ENCODE measurements around the gene ARHGAP42.
"Not testable (repeated sequence)": the region's sequence is repeated elsewhere in the genome, so short reads cannot be mapped to it uniquely, and the experiment has no call there.

ARHGAP42 gene

DNA sequence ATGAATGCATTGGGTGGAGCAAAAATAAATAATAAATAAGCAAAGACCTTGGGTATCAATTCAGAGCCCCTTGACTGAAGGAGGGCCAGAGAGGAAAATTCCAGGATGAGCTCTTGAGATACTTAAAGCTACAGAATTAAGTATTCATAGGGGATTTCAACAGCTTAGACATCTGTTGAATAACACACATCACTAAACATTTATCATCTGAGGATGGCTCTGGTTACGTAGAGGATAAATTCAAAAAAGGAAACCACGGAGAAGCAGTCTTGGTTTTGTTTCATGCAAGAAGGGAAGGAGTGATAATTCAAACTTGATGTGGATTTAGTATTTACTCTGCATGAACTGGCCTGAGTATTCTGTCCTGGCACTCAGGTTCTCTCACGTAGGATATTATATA, 29.8 kb downstream of the ARHGAP42 start:
- in situ Hi-C loops (cut with HindIII; ENCODE audit: low sequenced_read_pairs), result no loop called here

DNA sequence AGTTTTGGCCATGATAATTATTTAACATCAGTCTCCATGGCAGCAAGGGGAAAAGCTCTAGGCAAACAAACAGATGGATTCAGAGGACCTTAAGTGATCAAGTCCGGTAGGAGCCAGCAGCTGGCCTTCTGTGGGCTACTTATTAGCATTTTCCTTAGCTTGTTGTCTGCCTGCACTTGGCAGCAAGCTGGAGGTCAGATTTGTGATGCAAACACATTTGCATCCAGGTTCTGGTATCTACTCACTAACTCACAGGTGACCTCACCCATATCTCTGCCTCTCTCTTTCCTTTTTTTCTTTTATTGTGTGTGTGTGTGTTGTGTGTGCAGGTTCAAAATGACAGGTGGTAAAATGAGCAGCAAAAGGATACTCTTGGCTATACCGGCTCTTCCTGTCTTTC, 32.3 kb downstream of the ARHGAP42 start:
- in situ Hi-C loops (cut with HindIII; ENCODE audit: low sequenced_read_pairs), result no loop called here

DNA sequence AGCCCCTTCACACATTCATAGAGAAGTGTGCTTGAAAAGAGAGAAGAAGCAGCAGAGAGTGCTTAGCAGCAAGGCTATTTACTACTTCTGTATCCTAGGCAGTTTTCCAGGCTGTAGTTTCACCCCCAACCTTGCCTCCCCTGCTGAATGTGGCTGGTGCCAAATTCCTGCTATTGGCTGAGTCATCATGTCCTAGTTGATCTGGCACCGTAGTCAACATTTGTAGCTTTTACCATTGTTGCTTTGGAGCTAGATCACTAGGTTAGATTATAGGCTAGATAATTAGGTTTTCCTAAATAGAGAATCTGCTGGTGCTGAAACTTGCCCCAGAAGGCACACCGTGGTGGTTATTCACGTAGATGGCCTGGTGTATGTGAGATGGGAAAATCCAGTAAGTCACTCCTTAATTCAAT, 32.7 kb downstream of the ARHGAP42 start:
- in situ Hi-C loops (cut with HindIII; ENCODE audit: low sequenced_read_pairs), result no loop called here

DNA sequence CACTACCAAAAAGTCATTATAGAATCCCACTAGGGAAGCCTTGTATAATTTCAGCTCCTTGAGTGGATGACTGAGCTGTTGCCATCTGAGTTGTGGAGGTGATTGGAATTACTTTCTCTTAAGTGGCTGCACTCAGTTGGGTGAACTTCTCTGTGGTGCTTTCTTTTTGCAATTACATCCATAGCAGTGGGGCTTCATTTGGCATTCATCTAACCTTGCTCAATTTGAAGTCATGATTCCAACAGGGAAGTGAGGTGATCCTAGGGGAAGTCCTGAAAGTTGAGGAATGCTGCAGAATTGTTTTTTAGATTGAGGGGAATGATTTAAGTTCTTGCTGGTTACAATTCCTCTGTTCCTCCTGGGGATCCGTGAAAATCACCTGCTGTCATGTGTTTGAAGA, 39.6 kb downstream of the ARHGAP42 start:
- in situ Hi-C loops (cut with HindIII; ENCODE audit: low sequenced_read_pairs), result no loop called here

DNA sequence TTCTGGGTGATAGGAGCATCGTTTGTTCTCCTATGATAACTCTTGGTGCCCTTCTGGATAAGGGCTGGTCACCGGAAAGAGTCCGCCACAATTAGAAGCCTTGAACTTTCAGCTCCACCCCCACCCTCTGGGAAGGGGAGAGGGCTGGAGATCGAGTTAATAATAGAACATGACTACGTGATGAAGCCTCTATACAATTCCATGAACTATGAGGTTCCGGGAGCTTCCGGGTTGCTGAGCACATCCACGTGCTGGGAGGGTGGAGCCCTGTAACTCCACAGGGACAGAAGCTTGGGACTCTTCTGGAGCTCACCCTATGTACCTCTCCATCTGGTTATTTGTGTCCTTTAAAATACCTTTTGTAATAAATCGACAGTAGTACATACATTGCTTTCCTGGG, 40.3 kb downstream of the ARHGAP42 start:
- in situ Hi-C loops (cut with HindIII; ENCODE audit: low sequenced_read_pairs), result no loop called here

DNA sequence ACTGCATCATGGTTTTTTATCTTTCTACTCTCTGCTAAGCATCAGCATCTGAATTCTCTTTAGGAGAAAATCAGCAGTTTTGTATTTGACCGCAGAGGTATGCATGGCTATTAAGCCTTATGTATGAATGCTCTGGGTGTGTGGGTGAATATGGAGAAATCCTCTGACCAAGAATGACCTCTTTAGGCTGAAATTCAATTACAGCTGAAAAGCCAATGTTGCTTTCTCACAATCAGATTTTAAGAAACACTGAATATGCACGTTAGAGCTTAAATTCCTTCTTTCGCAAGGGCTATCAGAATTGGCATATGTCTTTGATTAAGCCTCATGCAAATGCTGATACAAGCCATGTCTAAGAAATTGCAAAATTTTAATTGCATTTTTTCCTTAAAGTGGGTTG, 43.2 kb downstream of the ARHGAP42 start:
- in situ Hi-C loops (cut with HindIII; ENCODE audit: low sequenced_read_pairs), result no loop called here

DNA sequence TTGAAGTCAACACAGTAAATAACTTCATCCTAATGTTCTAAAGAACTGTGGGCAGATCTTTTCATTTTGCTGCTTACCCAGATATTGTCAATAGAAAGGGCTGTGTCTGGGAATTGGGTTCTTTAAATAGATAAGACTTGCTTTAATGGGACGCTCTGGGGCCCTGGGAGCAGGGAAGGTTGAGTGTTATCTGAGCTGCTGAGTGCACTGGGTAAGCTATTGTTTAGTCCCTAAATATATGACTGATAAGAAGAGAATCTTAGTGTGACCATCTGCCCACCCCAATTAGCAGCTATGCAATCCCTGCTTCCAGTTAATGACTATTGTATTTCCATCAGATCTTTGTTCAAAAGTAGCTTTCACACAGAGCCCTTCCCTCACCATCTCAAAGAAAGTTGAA, 44.4 kb downstream of the ARHGAP42 start:
- in situ Hi-C loops (cut with HindIII; ENCODE audit: low sequenced_read_pairs), result no loop called here

DNA sequence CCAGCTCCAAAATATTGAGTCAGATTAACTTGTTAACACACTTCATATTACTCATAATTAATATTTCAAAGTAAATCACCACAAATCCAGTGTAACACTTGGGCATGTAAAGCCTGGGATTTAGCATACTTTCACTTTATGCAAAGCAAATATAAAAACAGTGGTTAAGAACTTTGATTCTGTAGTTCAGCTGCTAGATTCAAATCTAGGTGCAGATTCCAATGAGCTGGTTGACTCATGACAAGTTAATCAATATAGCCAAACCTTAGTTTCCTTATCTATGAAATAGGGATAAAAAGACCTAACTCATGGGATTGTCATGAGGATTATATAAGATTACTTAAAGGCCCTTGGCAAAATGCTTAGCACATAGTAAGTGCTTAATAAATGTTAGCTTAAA, 45.9 kb downstream of the ARHGAP42 start:
- in situ Hi-C loops (cut with HindIII; ENCODE audit: low sequenced_read_pairs), result no loop called here

DNA sequence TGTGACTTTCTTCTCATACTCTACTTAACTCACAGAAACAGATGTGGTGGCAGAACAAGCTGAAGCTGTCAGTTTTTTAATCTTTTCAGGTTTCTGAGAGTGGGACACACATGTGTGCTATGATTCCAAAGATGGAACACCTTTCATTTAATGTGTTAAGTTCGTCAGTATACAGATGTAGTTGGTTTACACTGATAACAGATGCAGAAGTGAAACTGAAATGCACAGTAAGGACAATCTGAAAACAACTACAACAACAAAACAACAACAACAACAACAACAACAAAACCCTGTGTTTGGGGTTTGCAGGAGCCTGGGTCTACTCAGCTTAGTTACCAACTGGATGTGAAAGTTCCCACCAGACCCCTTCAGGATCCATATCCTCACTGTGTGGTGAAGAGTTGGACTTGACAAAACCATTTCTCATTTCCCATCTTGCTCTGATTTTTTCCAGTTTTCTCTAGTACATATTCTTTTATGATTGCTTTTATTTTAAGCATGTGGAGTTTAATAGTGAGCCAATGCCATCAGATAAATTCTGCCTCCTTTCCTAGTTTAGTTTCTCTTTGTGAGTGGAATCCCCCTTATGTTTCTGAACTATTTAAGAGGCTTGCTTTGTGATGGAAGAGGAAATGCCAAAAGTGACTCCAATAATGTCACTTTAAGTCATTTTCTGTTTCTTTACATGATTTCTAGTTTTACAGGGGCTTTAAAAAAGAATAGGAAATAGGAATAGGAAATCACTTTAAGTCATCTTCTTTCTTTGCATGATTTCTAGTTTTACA, 47.8 kb downstream of the ARHGAP42 start:
- in situ Hi-C loops (cut with HindIII; ENCODE audit: low sequenced_read_pairs), result no loop called here

DNA sequence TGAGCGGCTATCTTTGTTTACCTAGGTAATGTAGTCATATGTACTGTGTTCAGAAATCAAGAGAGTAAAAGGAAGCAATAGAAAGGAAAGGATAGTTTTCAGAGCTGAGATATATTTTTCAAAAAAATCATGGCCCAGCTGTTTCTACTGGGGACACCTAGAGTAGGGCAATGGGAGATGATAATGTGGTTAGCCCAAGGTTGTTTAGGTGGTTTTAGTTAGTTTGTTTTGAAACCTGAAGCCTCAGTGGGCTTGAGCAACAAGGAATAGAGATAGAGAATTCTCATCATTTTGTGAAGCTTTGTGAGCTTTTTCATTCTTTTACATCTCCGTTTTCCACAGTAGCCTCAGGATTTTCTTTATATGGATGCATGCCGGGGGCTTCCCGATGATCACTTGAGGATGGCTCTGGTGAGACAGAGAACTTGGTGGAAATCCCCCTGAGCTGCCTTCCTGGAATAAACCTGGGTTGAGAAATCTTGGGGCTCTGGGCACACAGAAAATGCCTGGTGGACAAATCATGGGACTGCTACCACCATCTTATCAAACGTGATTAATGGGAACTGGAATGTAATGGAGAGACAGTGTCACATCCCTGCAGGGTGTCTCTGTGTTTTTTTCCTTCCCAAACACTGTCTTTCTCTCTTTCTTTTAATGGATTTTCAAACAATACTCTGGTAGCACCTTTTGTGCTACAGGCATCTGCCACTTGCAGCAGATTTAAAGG, 49.0 kb downstream of the ARHGAP42 start:
- in situ Hi-C loops (cut with HindIII; ENCODE audit: low sequenced_read_pairs), result no loop called here

DNA sequence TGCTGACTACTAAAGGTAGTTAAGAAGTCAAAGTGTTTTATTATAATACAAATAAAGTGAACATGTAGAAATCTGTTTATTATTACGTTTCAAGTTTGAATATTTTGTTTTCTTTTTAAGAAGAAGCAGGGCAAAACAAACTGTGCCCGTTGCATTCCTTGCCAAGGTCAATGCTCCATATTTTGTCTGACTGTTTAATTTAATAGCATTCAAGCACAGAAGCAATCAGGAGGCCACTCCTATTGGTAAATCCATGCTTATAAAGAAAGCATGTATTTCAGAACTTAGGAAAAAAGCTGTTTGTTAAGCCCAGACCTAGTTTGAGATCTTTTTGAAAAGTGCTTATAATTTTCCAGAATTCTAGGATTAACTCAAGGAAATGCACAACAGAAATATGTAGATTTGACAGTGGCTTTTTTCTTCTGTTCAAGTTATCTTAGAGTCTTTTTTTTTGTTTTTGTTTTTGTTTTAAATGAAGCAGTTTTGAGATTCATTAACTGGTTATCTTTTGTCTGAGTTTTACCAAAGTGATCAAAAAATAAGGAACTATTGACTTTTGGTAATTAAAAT, 51.7 kb downstream of the ARHGAP42 start:
- in situ Hi-C loops (cut with HindIII; ENCODE audit: low sequenced_read_pairs), result no loop called here

DNA sequence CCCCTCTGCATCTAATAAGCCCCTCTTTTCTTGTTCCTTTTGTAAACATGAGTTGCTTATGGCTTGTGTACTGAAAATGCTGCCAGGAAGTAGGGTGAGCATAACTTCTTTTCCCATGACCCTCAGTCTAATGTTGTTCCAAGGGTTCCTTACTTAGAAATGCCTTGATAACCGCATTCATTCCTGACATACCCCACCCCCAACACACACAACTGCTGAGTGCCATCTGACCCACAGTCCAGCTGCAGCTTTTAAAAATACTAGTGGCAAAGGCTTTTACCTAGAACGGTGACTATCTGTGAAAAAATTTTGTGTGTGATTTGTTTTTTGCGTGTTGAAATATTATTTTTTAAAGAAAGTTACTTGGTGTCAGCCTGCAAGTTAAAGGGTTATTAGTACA, 52.6 kb downstream of the ARHGAP42 start:
- in situ Hi-C loops (cut with HindIII; ENCODE audit: low sequenced_read_pairs), result no loop called here

DNA sequence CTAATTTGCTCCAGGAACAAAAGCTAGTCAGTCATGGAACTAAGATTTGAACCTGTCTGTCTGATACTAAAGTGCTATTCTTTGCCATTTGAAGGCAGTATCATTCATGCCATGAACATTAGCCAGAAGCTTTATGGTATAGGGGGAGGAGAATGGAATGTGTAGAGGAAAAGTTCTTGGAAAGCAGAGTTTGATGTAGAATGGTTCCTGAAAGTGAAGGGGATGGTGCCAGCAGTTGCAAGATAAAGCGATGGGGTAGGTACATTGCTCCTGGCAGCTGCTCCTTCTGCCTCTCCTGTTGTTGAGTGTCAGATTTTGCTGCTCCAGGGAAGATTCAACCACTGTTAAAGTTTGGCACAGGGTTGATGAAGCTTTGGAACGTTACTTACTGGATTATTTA, 53.4 kb downstream of the ARHGAP42 start:
- in situ Hi-C loops (cut with HindIII; ENCODE audit: low sequenced_read_pairs), result no loop called here

DNA sequence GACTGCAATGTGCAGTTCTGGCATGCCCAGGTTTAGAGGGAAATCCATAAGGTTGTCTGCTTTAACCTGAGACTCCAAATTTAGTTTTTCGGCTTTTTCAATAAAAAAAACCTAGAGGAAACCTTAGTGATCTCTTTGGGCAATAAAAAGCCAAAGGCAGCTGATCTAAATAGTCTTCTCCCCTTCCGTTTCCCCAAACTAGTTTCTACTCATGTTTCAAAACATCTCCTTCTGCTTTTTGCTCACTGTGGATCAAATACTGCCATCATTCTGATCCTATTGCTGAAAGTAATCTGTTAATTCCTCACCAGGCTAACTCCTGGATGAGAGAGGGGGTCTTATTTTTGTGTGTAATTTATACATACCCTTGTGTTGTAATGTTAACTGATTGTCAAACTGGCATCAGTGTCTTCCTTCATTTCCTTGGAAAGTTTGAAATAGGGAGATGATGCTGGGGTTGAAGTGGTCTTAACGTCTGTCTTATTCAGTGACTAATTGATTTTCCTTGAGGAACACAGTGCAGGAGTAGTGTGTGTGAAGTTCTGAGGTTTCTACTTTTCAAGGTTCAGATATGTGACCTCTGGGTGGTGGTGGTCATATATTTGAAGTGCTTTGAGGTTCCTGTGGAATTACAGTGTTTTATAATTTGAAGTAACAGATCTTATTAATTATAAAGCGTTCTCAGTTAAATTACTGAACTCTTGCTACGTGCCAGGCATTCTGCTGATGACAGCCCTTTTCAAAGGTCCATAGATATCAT, 55.0 kb downstream of the ARHGAP42 start:
- in situ Hi-C loops (cut with HindIII; ENCODE audit: low sequenced_read_pairs), result no loop called here

DNA sequence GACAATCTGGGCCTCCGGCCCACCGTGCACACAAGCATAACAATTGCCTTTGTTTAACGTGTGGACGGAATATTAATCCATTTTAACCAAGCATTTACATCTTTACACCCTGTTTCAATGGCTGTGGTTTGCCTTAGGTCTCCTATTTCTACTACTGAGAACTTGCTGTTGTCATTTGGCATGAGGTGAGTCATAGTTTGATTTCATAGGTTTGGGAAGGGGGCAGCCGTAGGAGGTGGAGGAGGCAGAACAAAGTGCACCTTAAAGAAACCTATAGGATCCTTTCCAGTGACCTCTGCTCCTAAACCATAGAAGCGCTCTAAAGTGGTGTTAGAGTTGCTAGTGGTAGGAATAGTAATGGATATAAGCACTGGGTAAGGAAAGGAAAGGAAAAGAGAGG, 59.4 kb downstream of the ARHGAP42 start:
- in situ Hi-C loops (cut with HindIII; ENCODE audit: low sequenced_read_pairs), result no loop called here

DNA sequence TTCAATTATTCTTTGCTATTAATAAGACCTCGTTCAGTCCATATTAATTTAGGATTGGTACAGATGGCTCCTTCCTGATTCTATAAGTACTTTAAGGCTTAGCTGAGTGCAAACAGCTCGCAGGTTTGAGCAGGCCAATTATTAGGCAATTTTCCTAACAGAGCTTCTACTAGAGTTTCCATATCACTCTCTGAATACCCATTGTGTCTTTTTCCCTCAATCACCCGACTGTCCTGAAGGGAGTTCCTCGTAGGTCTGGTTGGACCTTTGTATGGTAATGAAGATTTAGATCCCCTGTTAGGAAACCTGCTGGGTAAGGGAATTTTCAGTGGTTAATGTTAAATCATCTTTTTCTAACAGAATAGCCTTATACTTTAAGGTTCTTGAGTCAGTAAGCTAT, 61.1 kb downstream of the ARHGAP42 start:
- in situ Hi-C loops (cut with HindIII; ENCODE audit: low sequenced_read_pairs), result no loop called here

DNA sequence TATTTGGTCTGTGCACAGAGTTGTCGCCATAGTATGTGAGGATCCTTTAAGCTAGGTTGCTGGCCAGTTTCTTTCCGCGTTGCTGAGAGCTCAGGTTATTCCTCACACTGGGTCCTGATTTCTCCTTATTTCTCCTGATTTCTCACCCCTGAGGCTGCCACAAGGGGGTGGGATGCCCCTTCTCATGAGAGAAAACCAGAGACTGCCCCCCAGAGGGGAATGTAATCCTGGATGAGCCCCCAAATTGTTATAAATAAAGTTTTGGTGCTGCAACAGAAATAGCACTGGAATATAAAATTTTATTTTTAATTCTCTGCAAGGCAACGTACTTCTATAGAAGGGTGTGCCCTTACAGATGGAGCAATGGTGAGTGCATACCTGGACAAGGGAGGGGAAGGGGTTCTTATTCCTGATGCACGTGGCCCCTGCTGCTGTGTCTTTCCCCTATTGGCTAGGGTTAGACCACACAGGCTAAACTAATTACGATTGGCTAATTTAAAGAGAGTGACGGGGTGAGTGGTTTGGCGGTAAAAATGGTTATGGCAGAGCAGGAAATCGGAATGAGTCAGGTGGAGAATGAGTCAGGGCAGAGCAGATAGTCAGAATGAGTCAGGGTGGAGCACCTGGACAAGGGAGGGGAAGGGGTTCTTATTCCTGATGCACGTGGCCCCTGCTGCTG, 62.9 kb downstream of the ARHGAP42 start:
- in situ Hi-C loops (cut with HindIII; ENCODE audit: low sequenced_read_pairs), result not testable (repeated sequence)

DNA sequence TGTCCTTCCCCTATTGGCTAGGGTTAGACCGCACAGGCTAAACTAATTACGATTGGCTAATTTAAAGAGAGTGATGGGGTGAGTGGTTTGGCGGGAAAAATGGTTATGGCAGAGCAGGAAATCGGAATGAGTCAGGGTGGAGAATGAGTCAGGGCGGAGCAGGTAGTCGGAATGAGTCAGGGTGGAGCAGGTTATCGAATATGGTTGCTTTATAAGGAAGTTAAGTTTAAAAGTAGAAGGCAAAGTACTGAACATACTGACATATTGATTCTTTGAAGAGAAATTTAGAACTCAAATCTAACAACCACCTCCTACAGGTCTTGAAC, 63.4 kb downstream of the ARHGAP42 start:
- in situ Hi-C loops (cut with HindIII; ENCODE audit: low sequenced_read_pairs), result not testable (repeated sequence)

DNA sequence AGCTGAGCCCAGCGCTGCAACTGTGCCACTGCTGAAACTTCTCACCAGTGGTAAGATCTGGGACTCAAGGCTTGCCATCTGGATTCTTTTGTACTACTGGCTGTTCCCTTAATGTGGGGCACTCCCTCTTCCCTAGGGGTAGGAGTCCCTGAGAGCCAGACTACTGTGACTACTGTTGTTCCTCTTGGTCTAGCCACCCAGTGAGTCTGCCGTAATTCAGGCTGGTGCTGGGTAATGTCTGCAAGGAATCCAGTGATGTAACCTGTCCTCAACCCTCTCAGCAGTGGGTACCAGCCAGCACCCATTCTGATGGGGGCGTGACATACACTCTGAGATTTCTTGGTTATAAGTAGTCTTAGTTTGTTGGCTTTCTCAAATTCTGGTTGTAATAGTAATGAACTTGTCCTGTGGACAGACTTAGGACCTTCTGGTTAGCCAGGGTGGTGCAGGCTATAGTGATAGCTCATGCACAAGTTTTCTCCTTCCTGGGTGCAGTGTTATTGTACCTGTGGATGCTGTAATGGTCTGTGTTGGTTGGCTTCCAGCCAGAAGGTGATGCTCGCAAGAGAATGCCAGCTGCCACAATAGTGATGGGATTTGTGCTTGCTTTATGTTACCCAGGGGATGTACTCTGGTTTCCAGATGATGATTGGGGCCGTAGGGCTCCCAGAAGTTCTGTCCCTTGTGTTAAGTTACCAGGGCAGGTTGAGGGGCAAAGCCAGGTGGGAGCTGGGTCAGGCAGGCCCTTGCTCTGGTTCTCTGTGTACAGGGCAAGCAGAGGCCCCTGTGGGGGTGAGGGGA, 65.5 kb downstream of the ARHGAP42 start:
- in situ Hi-C loops (cut with HindIII; ENCODE audit: low sequenced_read_pairs), result no loop called here

DNA sequence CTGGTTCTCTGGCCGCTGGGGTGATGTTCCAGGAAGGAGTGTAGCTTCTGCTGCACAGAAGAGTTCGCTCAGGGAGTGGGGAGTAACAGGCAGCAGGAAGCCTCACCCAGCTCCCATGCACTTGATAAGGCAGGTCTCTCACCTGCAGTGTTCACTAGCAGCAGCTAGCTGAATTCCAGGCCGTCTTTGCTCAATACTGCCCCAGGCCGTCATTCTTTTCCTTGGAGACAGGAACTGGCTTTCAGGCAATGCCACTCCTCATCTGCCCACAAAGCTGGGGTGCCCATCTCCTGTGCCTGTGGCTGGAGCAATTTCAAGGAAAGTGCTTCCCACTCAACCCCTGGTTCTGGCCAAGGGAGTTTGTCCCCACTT, 66.1 kb downstream of the ARHGAP42 start:
- in situ Hi-C loops (cut with HindIII; ENCODE audit: low sequenced_read_pairs), result no loop called here
